ENCODE measurements around the gene CACNA2D2.

The CACNA2D2 gene

DNA sequence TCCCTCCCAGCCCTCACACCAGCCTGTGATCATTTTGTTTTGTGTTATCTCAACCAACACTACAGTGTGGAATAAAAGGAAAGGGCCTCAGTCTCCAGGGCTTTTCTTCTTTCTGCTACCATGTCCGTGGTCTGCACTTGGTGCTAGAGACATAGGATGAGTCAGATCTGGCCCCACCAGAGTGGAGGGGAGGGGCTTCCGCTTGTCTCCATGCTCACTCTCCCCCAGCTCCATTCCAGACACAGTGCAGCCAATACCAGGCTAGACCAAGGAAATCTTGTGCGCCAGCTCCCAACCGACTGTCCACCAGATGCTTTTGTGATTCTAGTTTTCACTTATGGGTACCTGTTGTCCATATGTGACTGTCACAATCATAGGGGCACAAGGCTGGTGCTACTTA, 92.2 kb downstream of the CACNA2D2 start:
- in situ Hi-C loops (cut with MboI; ENCODE audit: low pct_unique_long_range_greater_than_20kb, low sequenced_read_pairs, unreplicated experiment), result no loop called here
- no peak for DNase-seq (ENCODE audit: low spot score)

DNA sequence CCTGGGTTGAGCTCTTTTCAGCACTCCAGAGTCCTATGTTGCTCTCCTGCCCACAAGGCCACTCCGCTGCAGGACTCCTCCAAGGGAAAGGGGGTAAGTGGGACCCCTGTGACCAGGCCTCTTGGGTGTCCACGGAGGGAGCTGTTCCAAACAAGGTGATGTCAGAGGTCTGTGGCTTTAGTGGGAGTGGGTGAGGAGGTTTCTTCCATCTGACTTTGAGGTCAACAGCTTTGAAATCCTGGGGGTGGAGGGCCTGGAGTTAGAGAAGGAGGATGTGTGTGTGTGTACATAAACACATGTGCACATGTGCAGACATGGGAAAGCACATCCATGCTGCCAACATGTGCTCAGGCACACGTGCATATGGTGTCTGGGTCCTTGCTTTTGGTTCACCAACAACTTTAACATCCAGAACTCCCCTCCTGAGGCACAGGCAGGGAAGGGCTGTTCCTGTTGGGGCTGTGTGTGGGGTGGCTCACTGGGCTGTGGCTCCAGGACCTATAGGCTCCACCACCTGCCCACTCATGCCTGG, 92.8 kb downstream of the CACNA2D2 start:
- in situ Hi-C loops (cut with MboI; ENCODE audit: low pct_unique_long_range_greater_than_20kb, low sequenced_read_pairs, unreplicated experiment), result no loop called here
- TF ChIP-seq, protein P1, sequence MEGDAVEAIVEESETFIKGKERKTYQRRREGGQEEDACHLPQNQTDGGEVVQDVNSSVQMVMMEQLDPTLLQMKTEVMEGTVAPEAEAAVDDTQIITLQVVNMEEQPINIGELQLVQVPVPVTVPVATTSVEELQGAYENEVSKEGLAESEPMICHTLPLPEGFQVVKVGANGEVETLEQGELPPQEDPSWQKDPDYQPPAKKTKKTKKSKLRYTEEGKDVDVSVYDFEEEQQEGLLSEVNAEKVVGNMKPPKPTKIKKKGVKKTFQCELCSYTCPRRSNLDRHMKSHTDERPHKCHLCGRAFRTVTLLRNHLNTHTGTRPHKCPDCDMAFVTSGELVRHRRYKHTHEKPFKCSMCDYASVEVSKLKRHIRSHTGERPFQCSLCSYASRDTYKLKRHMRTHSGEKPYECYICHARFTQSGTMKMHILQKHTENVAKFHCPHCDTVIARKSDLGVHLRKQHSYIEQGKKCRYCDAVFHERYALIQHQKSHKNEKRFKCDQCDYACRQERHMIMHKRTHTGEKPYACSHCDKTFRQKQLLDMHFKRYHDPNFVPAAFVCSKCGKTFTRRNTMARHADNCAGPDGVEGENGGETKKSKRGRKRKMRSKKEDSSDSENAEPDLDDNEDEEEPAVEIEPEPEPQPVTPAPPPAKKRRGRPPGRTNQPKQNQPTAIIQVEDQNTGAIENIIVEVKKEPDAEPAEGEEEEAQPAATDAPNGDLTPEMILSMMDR (IDR thresholded peaks at IDR 0.05; ENCODE audit: extremely low read depth, insufficient read depth, missing control alignments), result no peak
- no peak for DNase-seq (ENCODE audit: low spot score)

More for the DNA sequence above, 92.2 kb downstream of the CACNA2D2 start:
- TF ChIP-seq, protein P1 (IDR thresholded peaks at IDR 0.05; ENCODE audit: extremely low read depth, insufficient read depth, missing control alignments), result no peak

DNA sequence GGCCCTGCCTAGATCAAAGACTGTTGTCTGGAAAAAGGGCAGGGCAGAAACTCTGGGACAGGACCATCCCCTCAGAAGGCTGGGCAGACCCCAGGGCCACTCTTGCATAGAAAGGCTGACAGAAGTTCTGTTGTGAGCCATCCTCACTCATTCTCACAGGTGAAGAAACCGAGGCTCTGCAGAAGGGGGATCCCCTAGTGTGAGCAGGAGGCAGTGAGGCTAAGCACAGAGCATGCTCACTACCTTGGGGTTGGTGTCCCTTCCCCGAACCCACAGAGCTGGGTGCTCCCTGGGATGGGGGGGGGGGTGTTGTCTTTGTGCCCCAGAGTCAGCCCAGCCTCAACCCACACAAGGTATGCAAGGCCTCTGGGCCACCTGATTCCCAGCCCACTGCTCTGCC, 93.2 kb downstream of the CACNA2D2 start:
- DNase-seq (ENCODE audit: low spot score), result no peak
- in situ Hi-C loops (cut with MboI; ENCODE audit: low pct_unique_long_range_greater_than_20kb, low sequenced_read_pairs, unreplicated experiment), result no loop called here
- TF ChIP-seq, protein P1 (IDR thresholded peaks at IDR 0.05; ENCODE audit: extremely low read depth, insufficient read depth, missing control alignments), result no peak

DNA sequence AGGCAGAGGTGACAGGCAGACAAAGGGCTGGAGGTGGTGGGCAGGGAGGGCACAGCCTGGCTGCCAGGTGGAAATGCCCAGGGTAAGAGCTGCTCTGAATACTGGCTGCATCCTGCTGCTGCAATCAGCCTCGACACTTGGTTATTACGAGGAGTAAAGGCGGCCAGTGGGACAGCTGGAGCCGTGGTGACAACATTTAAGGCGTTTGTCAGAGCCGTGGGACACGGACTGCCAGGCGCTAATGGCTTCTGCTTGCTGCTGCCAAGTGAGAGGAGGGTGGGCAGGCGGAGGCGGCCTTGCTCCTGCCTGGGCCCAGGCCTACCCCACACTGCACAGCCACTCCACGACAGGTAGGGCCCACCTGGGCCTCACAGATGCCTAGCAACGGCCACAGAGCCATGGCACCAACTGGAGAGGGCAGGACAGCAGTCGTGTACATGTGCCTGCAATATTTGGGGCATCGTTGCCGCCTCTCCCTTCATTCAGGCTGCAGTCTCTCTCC, 94.9 kb downstream of the CACNA2D2 start:
- in situ Hi-C loops (cut with MboI; ENCODE audit: low pct_unique_long_range_greater_than_20kb, low sequenced_read_pairs, unreplicated experiment), result no loop called here
- DNase-seq (ENCODE audit: low spot score), result no peak
- TF ChIP-seq, protein P1 (IDR thresholded peaks at IDR 0.05; ENCODE audit: extremely low read depth, insufficient read depth, missing control alignments), result no peak

DNA sequence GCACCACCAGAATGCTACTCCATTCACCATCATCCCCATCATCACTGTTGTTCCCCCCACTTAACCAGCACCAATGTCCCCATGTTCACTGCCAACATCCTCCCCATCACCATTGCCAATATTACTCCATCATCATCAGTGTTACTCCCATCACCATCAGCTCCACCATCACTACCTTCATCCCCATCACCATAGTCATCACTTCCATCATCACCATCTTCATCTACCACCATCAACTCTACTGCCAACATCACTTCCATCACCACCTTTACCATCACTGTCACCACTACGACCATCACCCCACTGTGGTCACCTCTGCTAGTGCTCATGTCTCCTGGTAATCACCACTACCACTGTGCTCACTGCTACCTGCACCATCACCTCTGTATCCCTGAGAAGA, 96.9 kb downstream of the CACNA2D2 start:
- DNase-seq (ENCODE audit: low spot score), result no peak
- TF ChIP-seq, protein P1 (IDR thresholded peaks at IDR 0.05; ENCODE audit: extremely low read depth, insufficient read depth, missing control alignments), result no peak
- in situ Hi-C loops (cut with MboI; ENCODE audit: low pct_unique_long_range_greater_than_20kb, low sequenced_read_pairs, unreplicated experiment), result no loop called here

DNA sequence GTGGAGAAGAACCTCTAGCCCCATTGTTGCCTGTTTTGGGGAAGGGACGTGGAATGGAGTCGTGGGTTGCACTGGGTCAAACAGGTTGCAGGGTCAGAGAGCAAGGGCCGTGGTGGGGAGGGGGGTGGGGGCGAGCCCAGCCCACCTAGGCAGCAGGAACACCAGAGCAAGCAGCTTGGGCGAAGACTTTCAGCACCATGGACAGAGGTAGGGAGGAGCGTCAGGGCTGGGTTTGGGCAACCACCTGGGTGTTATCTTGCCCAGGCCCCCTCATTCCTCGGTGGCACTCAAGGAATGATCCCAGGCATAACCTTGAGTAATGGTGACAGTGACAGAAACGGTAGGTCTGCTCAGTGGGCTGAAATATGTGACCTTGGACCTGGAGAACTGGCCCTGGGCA, 98.2 kb downstream of the CACNA2D2 start:
- in situ Hi-C loops (cut with MboI; ENCODE audit: low pct_unique_long_range_greater_than_20kb, low sequenced_read_pairs, unreplicated experiment), result no loop called here
- TF ChIP-seq, protein P1 (IDR thresholded peaks at IDR 0.05; ENCODE audit: extremely low read depth, insufficient read depth, missing control alignments), result no peak
- DNase-seq (ENCODE audit: low spot score), result no peak
